Lower lobe of right lung (tissue), 2 donors: ENCODE data around the gene PNCK. TPM values are rescaled to one million over a fixed set of nuclear protein-coding genes. Genes with fewer than 3 reads are reported as not detected.

Experiments
- ATAC-seq, 2 donors: fragments of 200-7000 bp; cut with Tn5 transposase; one replicate each; pipeline ENCODE4 v1.9.1; 2020 to 2022; ENCODE audit warnings: mild to moderate bottlenecking in 2 of 2, moderate library complexity in 2 of 2
- DNase-seq: peaks from one replicate; pipeline ENCODE4 v3.0.0-alpha.2; 2020
- H3K27ac ChIP-seq: fragments of 200-600 bp; one replicate; pipeline ENCODE4 v1.8.0; 2022
- H3K27me3 ChIP-seq: fragments of 200-600 bp; one replicate; pipeline ENCODE4 v1.8.0; 2022; ENCODE audit warnings: low read depth
- H3K36me3 ChIP-seq: fragments of 200-600 bp; one replicate; pipeline ENCODE4 v1.8.0; 2022; ENCODE audit warnings: mild to moderate bottlenecking
- H3K4me1 ChIP-seq: fragments of 200-600 bp; one replicate; pipeline ENCODE4 v1.8.0; 2022
- H3K4me3 ChIP-seq: fragments of 200-600 bp; one replicate; pipeline ENCODE4 v1.8.0; 2022; ENCODE audit warnings: mild to moderate bottlenecking
- H3K9me3 ChIP-seq: fragments of 200-600 bp; one replicate; pipeline ENCODE4 v1.8.0; 2022
- CTCF ChIP-seq: fragments of 200-600 bp; IDR thresholded peaks from one replicate; pipeline ENCODE4 v1.8.0; 2022; ENCODE audit warnings: antibody characterized with exemption, mild to moderate bottlenecking
- intact Hi-C: fragments of 100-400 bp; cut with DNase I; formaldehyde crosslinking; loops from one replicate; pipeline ENCODE4 v1.11.0; 2022
- total RNA-seq: library from RNA; stranded (reverse); fragmentation: NEBNext Ultra II Directional; extraction: Animal tissue kit (Norgen Biotek cat#: 25700); gene quantifications from one replicate; pipeline ENCODE4 v1.2.1, GENCODE V29; 2021
- donor health status: DM: no; HTN: yes; CAD: no; lungs with severe emphysema.

PNCK gene
- total RNA-seq, 1 donor from 2014 or later, result not detected

GRCh38 chrX:153640736-153641575 is 32.7 kb downstream of the PNCK start:
- H3K4me3 ChIP-seq, result no peak overlapping the region
- no peak for DNase-seq
- intact Hi-C loops, result no loop called here
- no peaks in the 10 kb centered on the region for H3K4me1 ChIP-seq
- no peaks in the 10 kb centered on the region for H3K36me3 ChIP-seq
- no peak overlapping the region for H3K27ac ChIP-seq
- ATAC-seq, result no peak
- TF ChIP-seq CTCF, result no peak
- H3K9me3 ChIP-seq, result no peaks in the 10 kb centered on the region
- peaks cover 39% of the 10 kb centered on the region for H3K27me3 ChIP-seq

DNA sequence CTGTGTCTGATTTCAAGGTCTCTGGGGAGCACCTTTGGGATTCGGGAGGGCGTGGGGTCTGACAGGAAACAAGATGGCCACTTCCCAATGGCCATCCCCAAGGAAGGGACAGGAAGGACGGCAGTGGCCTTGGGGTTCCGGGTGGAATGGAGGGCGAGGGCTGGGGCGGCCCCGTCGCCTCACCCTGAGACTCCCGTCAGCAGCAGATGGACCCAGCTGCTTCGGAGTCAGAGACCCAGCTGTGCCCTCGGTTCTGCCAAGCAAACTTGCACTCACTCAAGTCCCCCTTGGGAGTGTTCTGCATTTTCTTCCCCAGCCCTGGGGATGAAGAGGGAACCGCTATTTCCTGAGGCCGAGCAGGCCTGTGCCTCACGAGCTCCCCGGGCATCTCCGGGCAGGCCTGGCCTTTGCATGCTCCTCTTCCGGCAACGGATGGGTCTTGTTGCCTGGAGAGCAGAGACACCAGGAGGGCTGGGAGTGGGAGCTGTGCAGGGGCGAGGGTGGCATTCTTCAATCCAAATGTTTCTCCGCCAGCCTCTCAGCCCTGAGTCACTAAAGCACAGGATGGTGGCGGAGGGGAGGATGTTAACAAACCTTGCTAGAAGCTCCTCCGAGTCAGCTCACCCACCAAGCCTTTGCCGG is 33.4 kb downstream of the PNCK start:
- Histone ChIP-seq H3K36me3 (no peaks in the 10 kb centered on the region), H3K27ac (no peak overlapping the region), H3K4me1 (no peaks in the 10 kb centered on the region), H3K9me3 (no peaks in the 10 kb centered on the region), H3K4me3 (no peak overlapping the region), H3K27me3 (peaks cover 36% of the 10 kb centered on the region)
- DNase-seq (no peak), ATAC-seq (no peak)
- intact Hi-C loops, result no loop called here
- no peak for TF ChIP-seq CTCF

DNA sequence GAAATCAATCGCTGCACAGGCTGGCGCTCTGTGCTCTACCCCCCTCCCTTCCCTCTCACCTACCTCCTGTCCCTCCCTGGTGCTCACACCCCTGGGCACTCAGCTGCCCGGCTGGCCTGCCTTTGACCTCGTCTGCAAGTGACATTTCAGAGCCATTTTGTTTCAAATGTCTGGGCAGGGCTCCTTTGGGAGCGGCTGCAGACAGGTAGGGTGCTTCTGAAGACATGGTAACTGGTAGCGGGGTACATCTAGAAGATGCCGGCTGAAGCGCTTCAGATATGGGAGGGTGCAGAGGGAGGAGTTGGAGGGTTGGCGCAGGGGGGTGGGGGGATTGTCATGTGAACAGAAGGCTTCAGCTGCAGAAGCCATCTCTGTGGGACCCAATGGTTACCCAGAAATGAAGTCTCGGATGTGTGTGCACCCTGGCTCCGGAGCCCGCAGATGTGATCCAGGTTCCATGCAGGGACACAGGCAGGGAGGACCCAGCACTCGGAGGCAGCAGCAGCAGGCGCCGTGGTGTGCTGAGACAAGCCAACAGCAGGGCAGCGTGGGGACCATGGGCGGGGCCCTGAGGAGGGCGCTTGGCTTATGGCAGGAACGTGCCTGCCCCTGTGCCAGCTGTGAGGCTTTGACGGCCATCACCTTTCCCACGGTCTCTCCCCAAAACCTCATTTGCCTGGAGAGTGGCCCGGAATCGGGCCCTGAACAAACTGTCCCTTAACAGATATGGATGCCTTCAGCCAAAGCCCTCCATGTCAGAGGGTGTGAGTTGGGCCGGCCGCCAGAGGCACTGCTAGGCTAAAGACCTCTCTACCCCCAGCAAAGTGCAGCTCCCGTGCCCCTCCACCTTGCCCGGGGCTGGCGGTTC is 34.2 kb downstream of the PNCK start:
- no peak for TF ChIP-seq CTCF
- DNase-seq, result no peak
- ATAC-seq, result no peak
- Histone ChIP-seq H3K4me1 (no peaks in the 10 kb centered on the region), H3K36me3 (no peaks in the 10 kb centered on the region), H3K27me3 (peaks cover 29% of the 10 kb centered on the region), H3K9me3 (no peaks in the 10 kb centered on the region), H3K27ac (no peak overlapping the region), H3K4me3 (no peak overlapping the region)
- intact Hi-C loops, result no loop called here

- Histone ChIP-seq H3K36me3 (no peaks in the 10 kb centered on the region), H3K27ac (no peak overlapping the region), H3K27me3 (peaks cover 24% of the 10 kb centered on the region), H3K4me3 (no peak overlapping the region), H3K9me3 (no peaks in the 10 kb centered on the region), H3K4me1 (no peaks in the 10 kb centered on the region)
- intact Hi-C loops, result no loop called here
- ATAC-seq (no peak), DNase-seq (no peak)
- TF ChIP-seq CTCF, result no peak
Observed at GRCh38 chrX:153638436-153639176, 35.0 kb downstream of the PNCK start.

GRCh38 chrX:153638041-153638371 is 35.6 kb downstream of the PNCK start:
- peaks cover 20% of the 10 kb centered on the region for H3K27me3 ChIP-seq

More at GRCh38 chrX:153638041-153638371, 35.6 kb downstream of the PNCK start:
- ATAC-seq (no peak), DNase-seq (no peak)
- intact Hi-C loops, result no loop called here
- Histone ChIP-seq H3K36me3 (no peaks in the 10 kb centered on the region), H3K4me1 (no peaks in the 10 kb centered on the region), H3K9me3 (no peaks in the 10 kb centered on the region), H3K27ac (no peak overlapping the region), H3K4me3 (no peak overlapping the region)
- TF ChIP-seq CTCF, result no peak
